IPS DF 6.9 (cell line): ENCODE data around the gene PSMA1.
"Not testable (repeated sequence)": the region's sequence is repeated elsewhere in the genome, so short reads cannot be mapped to it uniquely, and the experiment has no call there.

Experiments used
- DNase-seq: peaks from one replicate; pipeline ENCODE4 v3.0.0-alpha.2; 2013; ENCODE audit warnings: low read depth, low spot score
- H3K27ac ChIP-seq: one replicate; pipeline ENCODE4 v1.5.1; 2013; ENCODE audit warnings: low read length, control low read depth
- H3K27me3 ChIP-seq: 2 replicates; pipeline ENCODE4 v1.6.1; 2013; ENCODE audit warnings: mild to moderate bottlenecking, low read length; ENCODE audit not compliant: control insufficient read depth, insufficient read depth
- H3K36me3 ChIP-seq: 2 replicates; pipeline ENCODE4 v1.6.1; 2013; ENCODE audit warnings: low read length; ENCODE audit not compliant: control insufficient read depth, insufficient read depth
- H3K4me1 ChIP-seq: 2 replicates; pipeline ENCODE4 v1.6.1; 2013; ENCODE audit warnings: low read length; ENCODE audit not compliant: control insufficient read depth, insufficient read depth
- H3K4me3 ChIP-seq: 2 replicates; pipeline ENCODE4 v1.5.1; 2013; ENCODE audit warnings: mild to moderate bottlenecking, low read length
- H3K9me3 ChIP-seq: 2 replicates; pipeline ENCODE4 v1.6.1; 2013; ENCODE audit warnings: low read length, inconsistent platforms; ENCODE audit not compliant: control insufficient read depth, insufficient read depth
- WGBS: extraction: QIAGEN DNeasy Blood & Tissue Kit; methylation state at CpG from one replicate; pipeline ENCODE4 v1.1.7; 2013; ENCODE audit warnings: mixed read lengths, missing lambda C conversion rate; ENCODE audit not compliant: insufficient read length, insufficient coverage; 5-methylcytosine and 5-hydroxymethylcytosine counted together

PSMA1 gene

GRCh38 chr11:14535166-14535565 lies 15.0 kb upstream of the PSMA1 start:
- not testable (repeated sequence) for H3K27ac ChIP-seq, H3K4me3 ChIP-seq, H3K9me3 ChIP-seq, DNase-seq, H3K4me1 ChIP-seq, H3K36me3 ChIP-seq, H3K27me3 ChIP-seq
- WGBS = no CpG with 5 or more reads among the region's 4 CpGs

GRCh38 chr11:14529951-14530350 lies 9.8 kb upstream of the PSMA1 start:
- Histone ChIP-seq H3K4me3 (no peak overlapping the region), H3K36me3 (no peaks in the 10 kb centered on the region), H3K4me1 (no peaks in the 10 kb centered on the region), H3K27ac (no peak overlapping the region), H3K9me3 (no peaks in the 10 kb centered on the region), H3K27me3 (no peaks in the 10 kb centered on the region)
- WGBS = no CpG with 5 or more reads among the region's 2 CpGs
- no peak for DNase-seq

GRCh38 chr11:14529321-14529720 lies 9.1 kb upstream of the PSMA1 start:
- Histone ChIP-seq H3K27ac (no peak overlapping the region), H3K4me1 (no peaks in the 10 kb centered on the region), H3K36me3 (no peaks in the 10 kb centered on the region), H3K4me3 (no peak overlapping the region), H3K9me3 (no peaks in the 10 kb centered on the region), H3K27me3 (no peaks in the 10 kb centered on the region)
- DNase-seq = no peak
- no CpG with 5 or more reads among the region's 3 CpGs for WGBS

- Histone ChIP-seq H3K27ac (no peak overlapping the region), H3K4me1 (no peaks in the 10 kb centered on the region)
Measured at GRCh38 chr11:14522801-14523200, 2.6 kb upstream of the PSMA1 start.

GRCh38 chr11:14522245-14522644 lies 2.1 kb upstream of the PSMA1 start:
- WGBS = no CpG with 5 or more reads among the region's 1 CpG
- H3K27ac ChIP-seq = no peak overlapping the region
- DNase-seq = no peak
- H3K36me3 ChIP-seq = peaks cover 2% of the 10 kb centered on the region; the same call in 1 of the 2 replicates
- no peaks in the 10 kb centered on the region for H3K27me3 ChIP-seq
- no peak overlapping the region for H3K4me3 ChIP-seq
- no peaks in the 10 kb centered on the region for H3K9me3 ChIP-seq
- no peaks in the 10 kb centered on the region for H3K4me1 ChIP-seq

More at GRCh38 chr11:14522801-14523200, 2.6 kb upstream of the PSMA1 start:
- Histone ChIP-seq H3K27me3 (no peaks in the 10 kb centered on the region), H3K36me3 (peaks cover 2% of the 10 kb centered on the region; the same call in 1 of the 2 replicates), H3K4me3 (no peak overlapping the region), H3K9me3 (no peaks in the 10 kb centered on the region)
- WGBS = no CpG with 5 or more reads among the region's 1 CpG
- DNase-seq = no peak

- Histone ChIP-seq H3K27ac (no peak overlapping the region), H3K4me1 (no peaks in the 10 kb centered on the region), H3K27me3 (no peaks in the 10 kb centered on the region), H3K36me3 (peaks cover 2% of the 10 kb centered on the region; the same call in 1 of the 2 replicates), H3K4me3 (peak overlapping the region; percentile 63; the same call in 1 of the 2 replicates), H3K9me3 (no peaks in the 10 kb centered on the region)
- DNase-seq = no peak
- WGBS = no CpG with 5 or more reads among the region's 11 CpGs
Measured at GRCh38 chr11:14520747-14521151, 563 bp upstream of the PSMA1 start.

- Histone ChIP-seq H3K36me3 (peaks cover 2% of the 10 kb centered on the region; the same call in 1 of the 2 replicates), H3K27ac (no peak overlapping the region), H3K4me3 (peak overlapping the region; percentile 93), H3K4me1 (no peaks in the 10 kb centered on the region), H3K27me3 (no peaks in the 10 kb centered on the region), H3K9me3 (no peaks in the 10 kb centered on the region)
- no CpG with 5 or more reads among the region's 10 CpGs for WGBS
- no peak for DNase-seq
Measured at GRCh38 chr11:14519597-14519916, 629 bp downstream of the PSMA1 start.

- H3K4me3 ChIP-seq = peak overlapping the region; percentile 93; the same call in 1 of the 2 replicates
- WGBS = 100% methylated on average over 2 of the region's 3 CpGs
- no peak for DNase-seq
- no peaks in the 10 kb centered on the region for H3K27me3 ChIP-seq
- H3K36me3 ChIP-seq = peaks cover 2% of the 10 kb centered on the region; the same call in 1 of the 2 replicates
- H3K9me3 ChIP-seq = no peaks in the 10 kb centered on the region
- H3K27ac ChIP-seq = no peak overlapping the region
- no peaks in the 10 kb centered on the region for H3K4me1 ChIP-seq
Measured at GRCh38 chr11:14518820-14519219, 1.4 kb downstream of the PSMA1 start.

GRCh38 chr11:14513800-14514199 lies 6.4 kb downstream of the PSMA1 start:
- no peak overlapping the region for H3K27ac ChIP-seq
- DNase-seq = no peak
- H3K9me3 ChIP-seq = no peaks in the 10 kb centered on the region
- H3K4me3 ChIP-seq = no peak overlapping the region
- no peaks in the 10 kb centered on the region for H3K27me3 ChIP-seq
- H3K36me3 ChIP-seq = peaks cover 5% of the 10 kb centered on the region; the same call in 1 of the 2 replicates
- H3K4me1 ChIP-seq = no peaks in the 10 kb centered on the region
- no CpG with 5 or more reads among the region's 4 CpGs for WGBS

GRCh38 chr11:14506532-14506931 lies 13.7 kb downstream of the PSMA1 start:
- DNase-seq = no peak
- no CpG with 5 or more reads among the region's 3 CpGs for WGBS
- Histone ChIP-seq H3K4me3 (no peak overlapping the region), H3K36me3 (peaks cover 8% of the 10 kb centered on the region; the same call in 1 of the 2 replicates), H3K4me1 (no peaks in the 10 kb centered on the region), H3K9me3 (no peaks in the 10 kb centered on the region), H3K27ac (no peak overlapping the region), H3K27me3 (no peaks in the 10 kb centered on the region)

GRCh38 chr11:14503023-14503422 lies 17.2 kb downstream of the PSMA1 start:
- H3K9me3 ChIP-seq = no peaks in the 10 kb centered on the region
- H3K27ac ChIP-seq = no peak overlapping the region
- H3K36me3 ChIP-seq = peaks cover 8% of the 10 kb centered on the region; the same call in 1 of the 2 replicates
- no peak for DNase-seq
- no peaks in the 10 kb centered on the region for H3K4me1 ChIP-seq
- WGBS = no CpG with 5 or more reads among the region's 1 CpG
- no peaks in the 10 kb centered on the region for H3K27me3 ChIP-seq
- no peak overlapping the region for H3K4me3 ChIP-seq
